Right atrium auricular region (tissue), 2 donors: ENCODE results near the gene TNK1. TPM values are rescaled to one million over a fixed set of nuclear protein-coding genes. Genes with fewer than 3 reads are reported as not detected.
A peak's percentile ranks its signal among the peaks of the same experiment; 100 is the strongest.

Experiments used
- DNase-seq: peaks from one replicate; pipeline ENCODE4 v3.0.0-alpha.2; 2019; ENCODE audit warnings: low spot score
- H3K27ac ChIP-seq, 2 donors: fragments of 200-600 bp; sonication (generic); 1 replicate in 1 of 2; 2 replicates in 1 of 2; pipeline ENCODE4 v1.5.1; 2016 to 2019
- H3K27me3 ChIP-seq, 2 donors: fragments of 200-600 bp; sonication (generic); one replicate each; pipeline versions ENCODE4 v1.5.1 to v1.6.0; 2017 to 2019
- H3K36me3 ChIP-seq: fragments of 200-600 bp; sonication (generic); one replicate; pipeline ENCODE4 v1.5.1; 2016
- H3K4me1 ChIP-seq, 2 donors: fragments of 200-600 bp; sonication (generic); one replicate each; pipeline versions ENCODE4 v1.5.1 to v1.6.0; 2017 to 2019
- H3K4me3 ChIP-seq, 2 donors: fragments of 200-600 bp; sonication (generic); 1 replicate in 1 of 2; 2 replicates in 1 of 2; pipeline ENCODE4 v1.5.1; 2017 to 2019; ENCODE audit warnings: mild to moderate bottlenecking in 1 of 2, moderate library complexity in 1 of 2
- H3K9me3 ChIP-seq, 2 donors: fragments of 200-600 bp; sonication (generic); one replicate each; pipeline ENCODE4 v1.5.1; 2019
- total RNA-seq, 2 donors: library from RNA; depleted of rRNA; stranded (reverse); fragments of >200 nt; gene quantifications; one replicate each; pipeline ENCODE4 v1.1.0, GENCODE V29; 2016
- TF ChIP-seq, protein P1 (sequence below), 2 donors: fragments of 200-600 bp; sonication (generic); IDR thresholded peaks; one replicate each; pipeline ENCODE4 v1.5.1; 2019; ENCODE audit warnings: antibody characterized with exemption in 2 of 2

TNK1 gene
- total RNA-seq, 2 donors from 2014 or later: 4.1 to 4.8 TPM

DNA sequence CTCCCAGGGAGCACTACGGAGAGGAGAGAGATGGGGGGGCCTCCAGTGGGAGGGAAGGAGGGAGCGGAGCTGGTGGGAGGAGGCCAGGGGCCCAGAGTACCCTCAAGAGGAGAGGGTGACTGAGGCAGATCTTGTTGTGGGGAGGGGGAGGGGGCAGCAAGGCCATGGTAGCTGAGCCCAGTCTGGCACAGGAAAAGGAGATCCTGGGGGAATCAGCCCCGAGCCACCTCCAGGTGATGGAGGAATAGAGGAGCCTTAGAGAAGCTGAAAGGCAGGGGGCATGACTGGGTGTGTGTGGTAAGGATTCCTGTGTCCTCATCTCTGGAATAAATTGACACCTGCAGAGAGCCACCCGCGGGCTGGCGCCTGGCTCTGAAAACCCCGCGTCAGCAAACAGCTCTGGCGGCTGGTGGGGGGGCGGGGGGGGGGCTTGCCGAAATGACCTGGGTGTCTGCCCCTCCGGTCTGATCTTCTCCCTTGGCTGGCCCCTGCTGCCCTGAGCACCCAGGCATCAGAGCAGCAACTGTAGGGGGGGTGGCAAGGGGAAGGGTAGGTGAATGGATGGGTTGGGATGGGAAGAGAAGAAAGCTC is 25.4 kb downstream of the TNK1 start:
- no peaks in the 10 kb centered on the region for H3K9me3 ChIP-seq
- no peak for DNase-seq
- no peak overlapping the region for H3K4me3 ChIP-seq
- no peaks in the 10 kb centered on the region for H3K27me3 ChIP-seq
- H3K36me3 ChIP-seq: no peaks in the 10 kb centered on the region
- peaks cover 0 to 27% of the 10 kb centered on the region in 2 donors for H3K4me1 ChIP-seq
- TF ChIP-seq, protein P1, sequence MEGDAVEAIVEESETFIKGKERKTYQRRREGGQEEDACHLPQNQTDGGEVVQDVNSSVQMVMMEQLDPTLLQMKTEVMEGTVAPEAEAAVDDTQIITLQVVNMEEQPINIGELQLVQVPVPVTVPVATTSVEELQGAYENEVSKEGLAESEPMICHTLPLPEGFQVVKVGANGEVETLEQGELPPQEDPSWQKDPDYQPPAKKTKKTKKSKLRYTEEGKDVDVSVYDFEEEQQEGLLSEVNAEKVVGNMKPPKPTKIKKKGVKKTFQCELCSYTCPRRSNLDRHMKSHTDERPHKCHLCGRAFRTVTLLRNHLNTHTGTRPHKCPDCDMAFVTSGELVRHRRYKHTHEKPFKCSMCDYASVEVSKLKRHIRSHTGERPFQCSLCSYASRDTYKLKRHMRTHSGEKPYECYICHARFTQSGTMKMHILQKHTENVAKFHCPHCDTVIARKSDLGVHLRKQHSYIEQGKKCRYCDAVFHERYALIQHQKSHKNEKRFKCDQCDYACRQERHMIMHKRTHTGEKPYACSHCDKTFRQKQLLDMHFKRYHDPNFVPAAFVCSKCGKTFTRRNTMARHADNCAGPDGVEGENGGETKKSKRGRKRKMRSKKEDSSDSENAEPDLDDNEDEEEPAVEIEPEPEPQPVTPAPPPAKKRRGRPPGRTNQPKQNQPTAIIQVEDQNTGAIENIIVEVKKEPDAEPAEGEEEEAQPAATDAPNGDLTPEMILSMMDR (IDR thresholded peaks at IDR 0.05): no peak
- H3K27ac ChIP-seq: peak overlapping the region; percentile 91 to 94

DNA sequence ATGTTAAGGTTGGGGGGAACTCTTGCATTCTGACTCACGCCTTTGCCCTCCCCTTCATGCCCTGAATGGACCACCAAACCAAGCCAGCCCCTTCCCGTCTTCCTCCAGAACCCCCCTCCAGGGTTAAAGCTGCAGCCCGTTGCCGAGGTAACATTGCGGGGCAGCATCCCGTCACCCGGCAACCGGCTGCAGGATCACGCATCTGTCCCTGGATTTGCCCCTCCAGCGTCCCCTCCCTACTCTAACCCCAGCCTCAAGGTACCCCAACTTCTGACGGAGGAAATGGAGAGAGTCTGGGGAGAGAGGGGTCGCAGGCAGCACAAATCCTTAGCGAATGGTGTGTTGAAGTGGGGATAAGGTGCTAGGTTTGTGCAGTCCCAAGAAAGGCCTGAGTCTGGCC is 26.2 kb downstream of the TNK1 start:
- TF ChIP-seq, protein P1 (IDR thresholded peaks at IDR 0.05): no peak
- Histone ChIP-seq H3K27ac (no peak overlapping the region), H3K4me1 (peaks cover 0 to 26% of the 10 kb centered on the region in 2 donors), H3K9me3 (no peaks in the 10 kb centered on the region), H3K36me3 (no peaks in the 10 kb centered on the region), H3K27me3 (no peaks in the 10 kb centered on the region), H3K4me3 (no peak overlapping the region)
- no peak for DNase-seq

DNA sequence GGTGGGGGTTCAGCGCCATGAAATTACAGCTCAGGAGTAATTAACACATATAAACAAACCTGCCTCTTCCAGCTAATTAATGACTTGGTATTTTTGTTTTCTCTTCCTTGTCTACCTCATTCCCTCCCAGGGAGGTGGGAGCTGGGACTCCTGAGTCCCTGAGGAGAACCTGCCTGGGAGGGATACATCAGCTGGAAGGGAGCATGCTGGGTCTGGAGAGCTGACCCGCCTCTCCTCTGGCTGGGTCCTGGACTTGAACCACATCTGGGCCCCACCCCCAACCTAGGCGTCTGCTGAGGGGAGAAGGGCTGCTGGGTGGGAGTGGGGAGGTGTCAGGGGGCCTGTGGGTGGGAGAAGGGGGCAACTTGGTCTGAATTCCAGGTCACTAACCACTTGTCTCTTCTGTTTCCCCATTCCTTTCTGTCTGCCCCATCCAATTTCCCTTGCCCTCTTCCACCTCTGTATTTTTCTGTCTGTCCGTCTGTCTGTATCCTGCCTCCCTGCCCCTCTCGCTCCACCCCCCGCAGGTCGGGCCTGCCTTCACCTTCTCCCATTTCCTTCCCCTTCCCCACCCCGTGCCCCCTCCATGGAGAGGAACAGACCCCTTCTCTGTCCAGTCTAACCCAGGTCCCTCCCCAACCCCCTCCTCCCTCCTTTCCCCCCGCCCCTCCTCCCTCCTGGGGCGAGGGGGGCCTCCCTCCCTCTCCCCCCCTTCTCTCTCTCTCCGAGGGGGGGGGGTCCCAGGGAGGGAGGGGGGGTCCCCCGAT is 26.8 kb downstream of the TNK1 start, which contains the start of gene NLGN2:
Gene NLGN2 (plus strand): TSS at position 361 of the 767 bp plus-strand sequence. CDS start 411 bp downstream, outside the sequence.
- Histone ChIP-seq H3K4me3 (no peak within 1 kb of the TSS), H3K27ac (no peak within 1 kb of the TSS), H3K27me3 (no peaks in the 10 kb centered on the region), H3K9me3 (no peaks in the 10 kb centered on the region), H3K4me1 (peaks cover 0 to 20% of the 10 kb centered on the region in 2 donors), H3K36me3 (no peaks in the 10 kb centered on the region)
- no peak for DNase-seq
- TF ChIP-seq, protein P1 (IDR thresholded peaks at IDR 0.05): no peak

DNA sequence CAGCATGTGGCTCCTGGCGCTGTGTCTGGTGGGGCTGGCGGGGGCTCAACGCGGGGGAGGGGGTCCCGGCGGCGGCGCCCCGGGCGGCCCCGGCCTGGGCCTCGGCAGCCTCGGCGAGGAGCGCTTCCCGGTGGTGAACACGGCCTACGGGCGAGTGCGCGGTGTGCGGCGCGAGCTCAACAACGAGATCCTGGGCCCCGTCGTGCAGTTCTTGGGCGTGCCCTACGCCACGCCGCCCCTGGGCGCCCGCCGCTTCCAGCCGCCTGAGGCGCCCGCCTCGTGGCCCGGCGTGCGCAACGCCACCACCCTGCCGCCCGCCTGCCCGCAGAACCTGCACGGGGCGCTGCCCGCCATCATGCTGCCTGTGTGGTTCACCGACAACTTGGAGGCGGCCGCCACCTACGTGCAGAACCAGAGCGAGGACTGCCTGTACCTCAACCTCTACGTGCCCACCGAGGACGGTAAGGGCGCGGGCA is 27.4 kb downstream of the TNK1 start:
- no peaks in the 10 kb centered on the region for H3K36me3 ChIP-seq
- DNase-seq: no peak
- no peaks in the 10 kb centered on the region for H3K27me3 ChIP-seq
- no peak overlapping the region for H3K27ac ChIP-seq
- TF ChIP-seq, protein P1 (IDR thresholded peaks at IDR 0.05): no peak
- H3K9me3 ChIP-seq: no peaks in the 10 kb centered on the region
- H3K4me1 ChIP-seq: peaks cover 0 to 14% of the 10 kb centered on the region in 2 donors
- no peak overlapping the region for H3K4me3 ChIP-seq

DNA sequence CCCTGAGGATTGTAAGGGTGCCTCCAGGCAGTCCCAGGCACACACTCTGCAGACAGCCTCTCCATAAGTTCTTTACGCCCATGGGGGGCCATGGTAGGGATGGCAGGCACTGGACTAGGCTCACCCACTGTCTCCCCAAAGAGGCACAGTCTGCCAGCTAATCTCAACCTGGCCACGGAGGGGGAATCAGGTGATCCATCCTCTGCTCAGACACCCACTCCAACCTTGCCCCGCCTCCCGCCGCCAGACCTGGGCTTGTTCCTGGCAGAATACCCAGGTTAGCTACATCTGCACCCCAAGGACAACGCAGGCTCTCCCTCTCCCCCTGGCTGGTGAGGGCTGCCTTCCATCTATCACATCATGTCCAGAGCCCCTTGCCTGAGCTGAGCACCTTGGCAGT is 28.0 kb downstream of the TNK1 start:
- Histone ChIP-seq H3K27ac (no peak overlapping the region), H3K27me3 (no peaks in the 10 kb centered on the region), H3K9me3 (no peaks in the 10 kb centered on the region), H3K4me3 (no peak overlapping the region), H3K4me1 (peaks cover 0 to 14% of the 10 kb centered on the region in 2 donors), H3K36me3 (no peaks in the 10 kb centered on the region)
- no peak for DNase-seq
- TF ChIP-seq, protein P1 (IDR thresholded peaks at IDR 0.05): no peak
